Measurements from ENCODE around the gene ZNRF1.
"Not testable (repeated sequence)": the region's sequence is repeated elsewhere in the genome, so short reads cannot be mapped to it uniquely, and the experiment has no call there.

ZNRF1 gene

GRCh38 chr16:75083813-75084212 lies 85.0 kb downstream of the ZNRF1 start:
- DNase-seq, result no peak

GRCh38 chr16:75085556-75085955 lies 86.7 kb downstream of the ZNRF1 start:
- DNase-seq, result no peak

- DNase-seq, result no peak
Observed at GRCh38 chr16:75086281-75086680, 87.5 kb downstream of the ZNRF1 start.

GRCh38 chr16:75086688-75087374 lies 88.0 kb downstream of the ZNRF1 start:
- no peak for DNase-seq

- no peak for DNase-seq
Observed at GRCh38 chr16:75087375-75087979, 88.7 kb downstream of the ZNRF1 start.

- no peak for DNase-seq
Observed at GRCh38 chr16:75088216-75088615, 89.4 kb downstream of the ZNRF1 start.

- no peak for DNase-seq
Observed at GRCh38 chr16:75088934-75089333, 90.1 kb downstream of the ZNRF1 start.

GRCh38 chr16:75089486-75090202 lies 90.8 kb downstream of the ZNRF1 start:
- no peak for DNase-seq

GRCh38 chr16:75090899-75091298 lies 92.1 kb downstream of the ZNRF1 start:
- DNase-seq, result not testable (repeated sequence)

- DNase-seq, result not testable (repeated sequence)
Observed at GRCh38 chr16:75091619-75092018, 92.8 kb downstream of the ZNRF1 start.

- DNase-seq, result no peak
Observed at GRCh38 chr16:75092777-75093176, 94.0 kb downstream of the ZNRF1 start.

GRCh38 chr16:75093598-75094540 lies 95.0 kb downstream of the ZNRF1 start:
- no peak for DNase-seq

- DNase-seq, result no peak
Observed at GRCh38 chr16:75095204-75095621, 96.4 kb downstream of the ZNRF1 start.

- no peak for DNase-seq
Observed at GRCh38 chr16:75096656-75097055, 97.8 kb downstream of the ZNRF1 start.

GRCh38 chr16:75097191-75097761 lies 98.5 kb downstream of the ZNRF1 start:
- no peak for DNase-seq

GRCh38 chr16:75097941-75098901 lies 99.4 kb downstream of the ZNRF1 start:
- DNase-seq, result peak; percentile 79

- DNase-seq, result no peak
Observed at GRCh38 chr16:75099075-75099667, 100.3 kb downstream of the ZNRF1 start.

- no peak for DNase-seq
Observed at GRCh38 chr16:75099738-75100602, 101.1 kb downstream of the ZNRF1 start.

- DNase-seq, result no peak
Observed at GRCh38 chr16:75100603-75100990, 101.8 kb downstream of the ZNRF1 start.

- DNase-seq, result no peak
Observed at GRCh38 chr16:75101635-75102034, 102.8 kb downstream of the ZNRF1 start.

Measured in stimulated activated naive CD4-positive, alpha-beta T cell treated with Interleukin-2 at 50 U/mL for 16 hours (primary cell).